ENCODE measurements around the gene TCIRG1. TPM values are rescaled to one million over a fixed set of nuclear protein-coding genes. Genes with fewer than 3 reads are reported as not detected.

TCIRG1 gene
- total RNA-seq, 1 donor from 2014 or later, result 148 TPM

- peak within 1 kb of the TSS; percentile 97 for H3K4me3 Mint-ChIP-seq (ENCODE audit: low read depth)
- DNase-seq (ENCODE audit: low spot score), result peak; percentile 95
- H3K27ac Mint-ChIP-seq, result peak within 1 kb of the TSS; percentile 95
- H3K9me3 Mint-ChIP-seq, result no peaks in the 10 kb centered on the region
- peaks cover 8% of the 10 kb centered on the region for H3K36me3 Mint-ChIP-seq (ENCODE audit: low read depth)
- intact Hi-C loops (cut with micrococcal nuclease), result loop anchor here (1.0 to 10.0 kb wide), 4 partner anchors 10 to 184 kb away; partner anchors contain the start of genes CHKA, KMT5B and UNC93B1
- peaks cover 23% of the 10 kb centered on the region for H3K4me1 Mint-ChIP-seq (ENCODE audit: low read depth)
- no peaks in the 10 kb centered on the region for H3K27me3 Mint-ChIP-seq (ENCODE audit: low read depth)
These were observed 8.3 kb upstream of the TCIRG1 start, which contains the start of gene NDUFS8 for GRCh38 chr11:68030318-68031143. TSS of gene NDUFS8 (plus strand) at chr11:68030681. CDS start at chr11:68032152, 1,471 bp downstream.

- H3K9me3 Mint-ChIP-seq, result no peaks in the 10 kb centered on the region
- intact Hi-C loops (cut with micrococcal nuclease), result loop anchor here (2.0 to 10.0 kb wide), 2 partner anchors 90 to 184 kb away; partner anchors contain the start of genes CHKA and KMT5B
- DNase-seq (ENCODE audit: low spot score), result no peak
- H3K4me3 Mint-ChIP-seq (ENCODE audit: low read depth), result peak overlapping the region; percentile 97
- peaks cover 23% of the 10 kb centered on the region for H3K4me1 Mint-ChIP-seq (ENCODE audit: low read depth)
- H3K27ac Mint-ChIP-seq, result peak overlapping the region; percentile 95
- no peaks in the 10 kb centered on the region for H3K27me3 Mint-ChIP-seq (ENCODE audit: low read depth)
- peaks cover 8% of the 10 kb centered on the region for H3K36me3 Mint-ChIP-seq (ENCODE audit: low read depth)
These were observed 7.7 kb upstream of the TCIRG1 start for GRCh38 chr11:68031144-68031464.

GRCh38 chr11:68032003-68032402 is 6.8 kb upstream of the TCIRG1 start:
- H3K4me3 Mint-ChIP-seq (ENCODE audit: low read depth), result peak overlapping the region; percentile 97
- DNase-seq (ENCODE audit: low spot score), result no peak
- intact Hi-C loops (cut with micrococcal nuclease), result loop anchor here (10.0 kb wide), 1 partner anchor 183 kb away; the partner anchor contains the start of gene KMT5B
- H3K36me3 Mint-ChIP-seq (ENCODE audit: low read depth), result peaks cover 10% of the 10 kb centered on the region
- peak overlapping the region; percentile 95 for H3K27ac Mint-ChIP-seq
- no peaks in the 10 kb centered on the region for H3K27me3 Mint-ChIP-seq (ENCODE audit: low read depth)
- no peaks in the 10 kb centered on the region for H3K9me3 Mint-ChIP-seq
- H3K4me1 Mint-ChIP-seq (ENCODE audit: low read depth), result peaks cover 27% of the 10 kb centered on the region

GRCh38 chr11:68032997-68033707 is 5.7 kb upstream of the TCIRG1 start:
- peak overlapping the region; percentile 5 for H3K4me3 Mint-ChIP-seq (ENCODE audit: low read depth)
- no peak for DNase-seq (ENCODE audit: low spot score)
- no peak overlapping the region for H3K27ac Mint-ChIP-seq
- no peaks in the 10 kb centered on the region for H3K9me3 Mint-ChIP-seq
- intact Hi-C loops (cut with micrococcal nuclease), result loop anchor here (10.0 kb wide), 1 partner anchor 182 kb away; the partner anchor contains the start of gene KMT5B
- H3K36me3 Mint-ChIP-seq (ENCODE audit: low read depth), result peaks cover 10% of the 10 kb centered on the region
- peaks cover 27% of the 10 kb centered on the region for H3K4me1 Mint-ChIP-seq (ENCODE audit: low read depth)
- H3K27me3 Mint-ChIP-seq (ENCODE audit: low read depth), result no peaks in the 10 kb centered on the region

GRCh38 chr11:68033708-68034045 is 5.1 kb upstream of the TCIRG1 start:
- H3K4me3 Mint-ChIP-seq (ENCODE audit: low read depth), result peak overlapping the region; percentile 5
- peaks cover 26% of the 10 kb centered on the region for H3K4me1 Mint-ChIP-seq (ENCODE audit: low read depth)
- no peaks in the 10 kb centered on the region for H3K9me3 Mint-ChIP-seq
- H3K36me3 Mint-ChIP-seq (ENCODE audit: low read depth), result peaks cover 10% of the 10 kb centered on the region
- intact Hi-C loops (cut with micrococcal nuclease), result loop anchor here (10.0 kb wide), 1 partner anchor 181 kb away; the partner anchor contains the start of gene KMT5B
- DNase-seq (ENCODE audit: low spot score), result no peak
- H3K27ac Mint-ChIP-seq, result no peak overlapping the region
- no peaks in the 10 kb centered on the region for H3K27me3 Mint-ChIP-seq (ENCODE audit: low read depth)

GRCh38 chr11:68035266-68035876 is 3.5 kb upstream of the TCIRG1 start:
- peaks cover 15% of the 10 kb centered on the region for H3K4me1 Mint-ChIP-seq (ENCODE audit: low read depth)
- H3K27me3 Mint-ChIP-seq (ENCODE audit: low read depth), result no peaks in the 10 kb centered on the region
- H3K36me3 Mint-ChIP-seq (ENCODE audit: low read depth), result peaks cover 12% of the 10 kb centered on the region
- no peak for DNase-seq (ENCODE audit: low spot score)
- no peaks in the 10 kb centered on the region for H3K9me3 Mint-ChIP-seq
- intact Hi-C loops (cut with micrococcal nuclease), result loop anchor here (10.0 kb wide), 1 partner anchor 179 kb away; the partner anchor contains the start of gene KMT5B
- H3K27ac Mint-ChIP-seq, result no peak overlapping the region
- H3K4me3 Mint-ChIP-seq (ENCODE audit: low read depth), result no peak overlapping the region

GRCh38 chr11:68036141-68036716 is 2.6 kb upstream of the TCIRG1 start:
- Mint-ChIP-seq H3K4me3 (ENCODE audit: low read depth) (no peak overlapping the region), H3K9me3 (no peaks in the 10 kb centered on the region), H3K36me3 (ENCODE audit: low read depth) (peaks cover 12% of the 10 kb centered on the region), H3K27me3 (ENCODE audit: low read depth) (no peaks in the 10 kb centered on the region), H3K27ac (peak overlapping the region; percentile 89), H3K4me1 (ENCODE audit: low read depth) (peaks cover 15% of the 10 kb centered on the region)
- intact Hi-C loops (cut with micrococcal nuclease), result loop anchor here (10.0 kb wide), 1 partner anchor 179 kb away; the partner anchor contains the start of gene KMT5B
- DNase-seq (ENCODE audit: low spot score), result no peak

GRCh38 chr11:68036717-68037239 is 2.0 kb upstream of the TCIRG1 start:
- intact Hi-C loops (cut with micrococcal nuclease), result loop anchor here (10.0 kb wide), 1 partner anchor 178 kb away; the partner anchor contains the start of gene KMT5B
- H3K4me3 Mint-ChIP-seq (ENCODE audit: low read depth), result no peak overlapping the region
- no peaks in the 10 kb centered on the region for H3K9me3 Mint-ChIP-seq
- H3K4me1 Mint-ChIP-seq (ENCODE audit: low read depth), result peaks cover 12% of the 10 kb centered on the region
- H3K36me3 Mint-ChIP-seq (ENCODE audit: low read depth), result peaks cover 12% of the 10 kb centered on the region
- no peak for DNase-seq (ENCODE audit: low spot score)
- H3K27ac Mint-ChIP-seq, result peak overlapping the region; percentile 89
- no peaks in the 10 kb centered on the region for H3K27me3 Mint-ChIP-seq (ENCODE audit: low read depth)

- peaks cover 11% of the 10 kb centered on the region for H3K36me3 Mint-ChIP-seq (ENCODE audit: low read depth)
- peaks cover 11% of the 10 kb centered on the region for H3K4me1 Mint-ChIP-seq (ENCODE audit: low read depth)
- H3K9me3 Mint-ChIP-seq, result no peaks in the 10 kb centered on the region
- intact Hi-C loops (cut with micrococcal nuclease), result loop anchor here (10.0 kb wide), 1 partner anchor 177 kb away; the partner anchor contains the start of gene KMT5B
- no peaks in the 10 kb centered on the region for H3K27me3 Mint-ChIP-seq (ENCODE audit: low read depth)
- H3K4me3 Mint-ChIP-seq (ENCODE audit: low read depth), result peak overlapping the region; percentile 52
- no peak for DNase-seq (ENCODE audit: low spot score)
- peak overlapping the region; percentile 89 for H3K27ac Mint-ChIP-seq
These were observed 1.2 kb upstream of the TCIRG1 start for GRCh38 chr11:68037411-68038225.

- no peaks in the 10 kb centered on the region for H3K9me3 Mint-ChIP-seq
- DNase-seq (ENCODE audit: low spot score), result no peak
- peaks cover 11% of the 10 kb centered on the region for H3K4me1 Mint-ChIP-seq (ENCODE audit: low read depth)
- peak overlapping the region; percentile 93 for H3K4me3 Mint-ChIP-seq (ENCODE audit: low read depth)
- no peaks in the 10 kb centered on the region for H3K27me3 Mint-ChIP-seq (ENCODE audit: low read depth)
- peaks cover 11% of the 10 kb centered on the region for H3K36me3 Mint-ChIP-seq (ENCODE audit: low read depth)
- intact Hi-C loops (cut with micrococcal nuclease), result loop anchor here (10.0 kb wide), 1 partner anchor 177 kb away; the partner anchor contains the start of gene KMT5B
- H3K27ac Mint-ChIP-seq, result no peak overlapping the region
These were observed 553 bp upstream of the TCIRG1 start for GRCh38 chr11:68038226-68038717.

GRCh38 chr11:68039526-68040086 is 781 bp downstream of the TCIRG1 start:
- no peak for DNase-seq (ENCODE audit: low spot score)
- H3K9me3 Mint-ChIP-seq, result no peaks in the 10 kb centered on the region
- intact Hi-C loops (cut with micrococcal nuclease), result loop anchor here (1.0 to 10.0 kb wide), 2 partner anchors 9 to 175 kb away; partner anchors contain the start of genes KMT5B and NDUFS8
- peaks cover 11% of the 10 kb centered on the region for H3K36me3 Mint-ChIP-seq (ENCODE audit: low read depth)
- no peaks in the 10 kb centered on the region for H3K27me3 Mint-ChIP-seq (ENCODE audit: low read depth)
- H3K4me1 Mint-ChIP-seq (ENCODE audit: low read depth), result peaks cover 11% of the 10 kb centered on the region
- peak overlapping the region; percentile 89 for H3K27ac Mint-ChIP-seq
- peak overlapping the region; percentile 93 for H3K4me3 Mint-ChIP-seq (ENCODE audit: low read depth)

Data from activated T-helper 2 cell treated with anti-CD3 and anti-CD28 coated beads, Interferon-gamma antibody, Interleukin-2, Interleukin-4, amounts not matched to agents 10 μg/mL and 5 μg/mL and 100 μg/mL, durations not matched to agents 14 hours and 24 hours and 36 hours (primary cell).